HG03060 (cell line): ENCODE results near the gene PRR30.
"Not testable (repeated sequence)": the region's sequence is repeated elsewhere in the genome, so short reads cannot be mapped to it uniquely, and the experiment has no call there.

Experiments
- ATAC-seq: cut with Tn5 transposase; IDR thresholded peaks from one replicate; pipeline ENCODE4 v1.9.1; 2021; ENCODE audit warnings: low read depth, moderate number of reproducible peaks; ENCODE audit not compliant: unreplicated experiment

PRR30 gene

DNA sequence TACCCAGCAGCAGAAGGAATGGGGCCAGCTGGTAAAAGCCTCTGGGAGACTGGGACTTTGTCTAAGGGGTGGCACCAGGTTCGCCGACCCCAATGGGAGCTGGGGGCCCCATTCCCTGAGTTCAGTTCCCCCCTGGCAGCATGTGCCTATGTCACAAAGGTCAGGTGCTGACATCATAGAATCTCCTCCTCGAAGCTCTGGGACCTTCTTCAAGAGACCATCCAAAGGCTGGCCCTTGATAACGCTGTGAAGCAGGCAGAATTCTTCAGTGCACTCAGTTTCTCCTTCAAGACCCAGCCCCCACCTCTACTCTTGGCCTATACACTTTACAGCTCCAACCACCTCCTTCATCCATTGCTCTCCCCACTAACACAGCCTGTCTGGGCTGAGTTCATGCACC lies at the start of gene PRR30:
Gene PRR30, minus strand, starts transcription at position 101 of the 400 bp plus-strand sequence. CDS start 1,081 bp downstream, outside the sequence.
- no peak for ATAC-seq

DNA sequence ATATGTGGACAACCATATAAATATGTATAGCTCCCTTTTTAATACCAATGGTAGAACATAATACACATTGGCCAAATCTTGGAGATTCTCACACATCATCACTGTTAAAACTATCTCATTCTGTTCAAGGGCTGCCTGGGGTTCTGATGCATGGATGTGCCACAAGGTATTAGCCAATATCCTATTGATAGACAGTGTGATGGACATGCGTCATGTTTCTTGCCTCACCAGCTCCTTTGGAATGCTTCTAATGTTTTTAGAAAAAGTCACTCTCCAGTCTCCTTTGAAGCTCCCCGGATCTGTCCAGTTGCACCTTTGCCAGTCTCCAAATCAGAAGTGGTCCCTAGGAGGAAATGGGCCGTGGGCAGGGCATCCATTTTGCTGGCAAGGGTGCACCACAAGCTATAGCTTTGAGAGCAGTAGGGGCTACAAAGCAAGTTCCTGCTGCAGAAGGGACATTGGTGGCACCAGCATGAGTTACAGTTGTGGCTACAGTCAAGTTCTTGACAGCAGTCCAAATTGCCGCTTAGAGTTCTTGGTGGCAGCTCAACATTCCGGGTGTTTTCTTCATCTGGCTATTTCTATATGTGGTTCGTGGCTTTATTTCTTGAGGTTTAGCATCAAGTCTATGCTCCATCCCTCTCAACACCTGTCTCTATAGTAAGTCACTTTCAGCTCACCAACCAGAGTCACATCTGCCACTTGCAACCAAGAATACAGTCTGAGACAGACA lies 47.6 kb upstream of the PRR30 start:
- no peak for ATAC-seq

- ATAC-seq, result no peak
Observed at GRCh38 chr2:27185331-27186026, 46.3 kb upstream of the PRR30 start.

- ATAC-seq, result no peak
Observed at GRCh38 chr2:27184115-27184514, 44.9 kb upstream of the PRR30 start.

GRCh38 chr2:27182346-27182745 lies 43.1 kb upstream of the PRR30 start:
- no peak for ATAC-seq

DNA sequence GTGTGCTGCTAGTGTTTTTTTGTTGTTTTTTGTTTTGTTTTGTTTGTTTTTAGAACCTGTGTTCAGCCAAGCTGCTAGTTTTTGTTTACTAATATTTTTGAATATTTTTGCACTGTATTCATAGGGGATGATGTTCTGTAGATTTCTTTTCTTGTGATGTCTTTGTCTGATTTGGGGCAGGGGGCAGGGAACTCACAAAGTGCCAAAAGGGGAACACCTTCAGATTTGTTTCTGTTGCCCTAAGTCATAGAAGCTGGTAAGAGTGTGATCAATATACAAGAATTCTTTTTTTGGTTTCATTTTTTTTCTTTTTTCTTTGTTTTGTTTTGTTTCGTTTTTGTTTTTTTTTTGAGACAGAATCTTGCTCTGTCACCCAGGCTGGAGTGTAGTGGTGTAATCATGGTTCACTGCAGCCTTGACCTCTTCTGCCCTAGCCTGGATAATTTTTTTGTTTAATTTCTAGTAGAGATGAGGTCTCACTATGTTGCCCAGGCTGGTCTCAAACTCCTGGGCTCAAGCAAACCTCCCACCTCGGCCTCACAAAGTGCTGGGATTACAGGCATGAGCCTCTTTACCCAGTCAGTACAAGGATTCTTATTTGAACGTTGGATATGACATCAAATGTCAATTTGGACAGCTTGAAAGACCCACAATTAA lies 40.3 kb upstream of the PRR30 start:
- no peak for ATAC-seq

DNA sequence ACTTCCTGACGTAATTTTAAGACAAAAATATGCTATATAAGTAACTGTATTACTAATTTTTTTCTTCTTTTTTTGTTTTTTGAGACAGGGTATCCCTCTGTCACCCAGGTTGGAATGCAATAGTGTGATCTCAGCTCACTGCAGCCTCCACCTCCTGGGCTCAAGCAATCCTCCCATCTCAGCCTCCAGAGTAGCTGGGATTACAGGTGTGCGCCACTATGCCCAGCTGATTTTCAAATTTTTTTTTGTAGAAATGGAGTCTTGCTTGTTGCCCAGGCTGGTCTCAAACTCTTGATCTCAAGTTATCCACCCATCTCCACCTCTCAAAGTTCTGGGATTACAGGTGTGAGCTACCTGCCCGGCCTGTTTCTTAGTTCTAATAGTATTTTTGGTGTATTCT lies 39.3 kb upstream of the PRR30 start:
- ATAC-seq, result no peak

DNA sequence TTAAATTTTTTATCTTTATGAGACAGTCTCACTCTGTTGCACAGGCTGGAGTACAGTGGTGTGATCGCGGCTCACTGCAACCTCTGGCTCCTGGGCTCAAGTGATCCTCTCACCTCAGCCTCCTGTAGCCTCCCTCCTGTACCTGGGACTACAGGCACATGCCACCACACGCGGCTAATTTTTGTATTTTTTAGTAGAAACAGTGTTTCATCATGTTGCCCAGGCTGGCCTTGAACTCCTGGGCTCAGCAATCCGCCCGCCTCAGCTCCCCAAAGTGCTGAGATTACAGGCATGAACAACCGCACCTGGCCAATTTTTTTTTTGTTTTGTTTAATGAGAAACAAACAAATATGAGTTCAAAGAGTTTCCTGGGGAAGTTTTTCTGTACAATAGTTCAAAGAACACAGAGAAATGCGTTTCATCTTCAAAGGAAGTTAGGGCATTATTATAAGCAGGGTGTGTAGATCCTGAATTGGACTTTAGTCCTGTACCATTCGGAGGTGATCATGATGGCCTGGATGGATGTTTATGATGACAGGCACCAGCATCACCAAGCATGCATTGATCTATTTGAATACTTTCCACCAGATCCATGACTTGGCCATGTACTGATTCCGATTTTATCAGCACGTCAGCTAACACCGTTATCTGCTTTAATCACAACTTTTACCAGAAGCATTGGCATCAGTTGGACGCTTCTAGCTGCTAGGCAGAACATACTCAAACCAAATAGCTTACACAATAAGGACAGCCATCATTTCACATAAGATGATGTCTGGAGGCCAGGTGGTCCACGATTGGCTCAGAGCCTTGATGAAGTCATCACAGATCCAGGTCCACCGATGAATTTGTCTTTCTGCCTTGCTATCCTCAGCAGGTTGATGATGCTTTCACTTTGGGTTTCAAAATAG lies 38.5 kb upstream of the PRR30 start:
- no peak for ATAC-seq

GRCh38 chr2:27175781-27176180 lies 36.6 kb upstream of the PRR30 start:
- not testable (repeated sequence) for ATAC-seq

- no peak for ATAC-seq
Observed at GRCh38 chr2:27175330-27175729, 36.1 kb upstream of the PRR30 start.

GRCh38 chr2:27174638-27175037 lies 35.4 kb upstream of the PRR30 start:
- ATAC-seq, result no peak

DNA sequence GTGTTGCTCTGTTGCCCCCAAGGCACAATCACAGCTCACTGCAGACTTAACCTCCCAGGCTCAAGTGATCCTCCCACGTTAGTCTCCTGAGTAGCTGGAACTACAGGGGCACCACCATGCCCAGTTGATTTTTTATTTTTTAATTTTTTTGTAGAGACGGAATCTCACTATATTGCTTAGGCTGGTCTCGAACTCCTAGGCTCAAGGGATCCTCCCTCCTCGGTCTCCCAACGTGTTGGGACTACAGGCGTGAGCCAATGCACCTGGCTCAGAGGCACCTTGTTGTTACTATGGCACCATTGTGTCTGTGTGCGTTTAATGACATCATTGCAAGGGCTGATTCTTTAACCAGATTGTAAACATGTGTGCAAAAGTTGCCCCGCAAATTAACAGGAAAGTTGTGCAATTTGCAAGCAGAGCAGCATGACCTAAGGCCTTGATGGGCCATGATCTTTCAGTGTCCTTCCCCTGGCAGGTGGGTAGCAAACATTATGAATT lies 32.2 kb upstream of the PRR30 start:
- no peak for ATAC-seq

- ATAC-seq, result no peak
Observed at GRCh38 chr2:27170581-27171337, 31.5 kb upstream of the PRR30 start.

GRCh38 chr2:27164960-27165763 lies 26.0 kb upstream of the PRR30 start:
- no peak for ATAC-seq

GRCh38 chr2:27162151-27163121 lies 23.2 kb upstream of the PRR30 start:
- ATAC-seq, result no peak

GRCh38 chr2:27160191-27160590 lies 21.0 kb upstream of the PRR30 start:
- no peak for ATAC-seq

DNA sequence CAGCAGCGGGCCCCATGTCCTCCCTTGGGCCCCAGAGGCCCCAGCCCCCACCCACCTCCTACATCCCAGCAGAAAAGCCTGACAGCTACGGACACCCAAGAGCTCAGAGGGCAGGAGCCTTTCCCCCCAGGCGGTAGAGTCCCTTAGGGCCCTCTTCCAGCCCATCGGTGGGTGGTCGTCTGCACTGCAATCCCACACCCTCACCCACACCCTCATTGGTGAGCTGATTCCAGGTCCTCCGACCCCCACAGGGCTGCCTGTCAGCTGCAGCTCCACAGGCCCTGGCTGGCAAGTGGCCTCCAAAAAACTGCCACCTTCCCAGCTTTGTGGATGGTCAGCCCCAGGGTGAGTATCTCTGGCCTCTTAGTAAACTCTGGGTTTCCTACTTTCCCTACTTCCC lies 20.1 kb upstream of the PRR30 start:
- no peak for ATAC-seq

DNA sequence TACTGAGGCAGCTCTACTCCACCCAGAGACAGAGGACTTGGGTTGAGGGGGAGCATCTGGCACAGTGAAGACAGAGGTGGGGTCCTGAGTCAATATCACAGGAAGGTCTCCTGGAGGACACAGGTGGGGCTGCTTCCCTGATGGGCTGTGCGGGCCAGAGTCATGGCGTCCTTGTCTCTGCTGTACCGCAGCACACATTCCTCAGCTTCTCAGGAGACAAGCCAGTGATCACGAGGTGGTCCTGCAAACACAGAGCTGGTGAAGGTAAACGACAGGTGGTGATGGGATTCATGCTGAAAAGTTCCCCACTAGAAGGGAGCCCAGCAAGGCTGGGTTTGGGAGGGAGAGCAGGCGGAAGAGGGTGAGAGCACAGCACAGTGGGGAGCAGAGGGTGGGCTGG lies 19.3 kb upstream of the PRR30 start:
- no peak for ATAC-seq
